Loucy (cell line): Measurements from ENCODE around the gene ST3GAL5.

Experiments
- H2AFZ ChIP-seq: fragments of 200-600 bp; sonication (generic); 2 replicates; pipeline ENCODE4 v1.6.0; 2016; ENCODE audit warnings: antibody characterized with exemption, mild to moderate bottlenecking, low read length, moderate library complexity
- H3F3A ChIP-seq: fragments of 200-600 bp; 2 replicates; pipeline ENCODE4 v1.6.0; 2016; ENCODE audit warnings: antibody characterized with exemption, low read depth, mild to moderate bottlenecking
- H3K27me3 ChIP-seq: fragments of 200-600 bp; sonication (generic); 2 replicates; pipeline ENCODE4 v1.6.1; 2014; ENCODE audit warnings: low read length, mild to moderate bottlenecking; ENCODE audit not compliant: insufficient read depth, poor library complexity, severe bottlenecking
- H3K36me3 ChIP-seq: fragments of 200-600 bp; sonication (generic); 2 replicates; pipeline ENCODE4 v1.6.1; 2016; ENCODE audit warnings: low read length; ENCODE audit not compliant: insufficient read depth
- H3K4me1 ChIP-seq: fragments of 200-600 bp; sonication (generic); 2 replicates; pipeline ENCODE4 v1.5.1; 2014; ENCODE audit warnings: low read length, mild to moderate bottlenecking; ENCODE audit not compliant: insufficient read depth, poor library complexity, severe bottlenecking
- H3K4me2 ChIP-seq: fragments of 200-600 bp; sonication (generic); 2 replicates; pipeline ENCODE4 v1.6.0; 2014; ENCODE audit warnings: antibody characterized with exemption, low read length, low read depth, mild to moderate bottlenecking; ENCODE audit not compliant: poor library complexity, severe bottlenecking
- H3K4me3 ChIP-seq: fragments of 200-600 bp; sonication (generic); 2 replicates; pipeline ENCODE4 v1.5.1; 2014; ENCODE audit warnings: low read length, mild to moderate bottlenecking, mixed read lengths; ENCODE audit not compliant: poor library complexity, severe bottlenecking
- H3K79me2 ChIP-seq: fragments of 200-600 bp; sonication (generic); 2 replicates; pipeline ENCODE4 v1.6.1; 2014; ENCODE audit warnings: low read length; ENCODE audit not compliant: insufficient read depth
- H3K9ac ChIP-seq: fragments of 200-600 bp; sonication (generic); 2 replicates; pipeline ENCODE4 v1.6.0; 2014; ENCODE audit warnings: mild to moderate bottlenecking, low read depth, low read length, moderate library complexity; ENCODE audit not compliant: poor library complexity, severe bottlenecking
- H3K9me2 ChIP-seq: fragments of 200-600 bp; sonication (generic); replicated peaks from 2 replicates; pipeline ENCODE4 v1.6.1; 2016; ENCODE audit warnings: low read depth, low read length, mixed read lengths
- H3K9me3 ChIP-seq: fragments of 200-600 bp; sonication (generic); 2 replicates; pipeline ENCODE4 v1.6.1; 2014; ENCODE audit warnings: mild to moderate bottlenecking, antibody characterized with exemption, low read length, low read depth; ENCODE audit not compliant: insufficient read depth
- H4K20me1 ChIP-seq: fragments of 200-600 bp; sonication (generic); 2 replicates; pipeline ENCODE4 v1.6.0; 2014; ENCODE audit warnings: antibody characterized with exemption, low read length, mild to moderate bottlenecking; ENCODE audit not compliant: insufficient read depth, poor library complexity, severe bottlenecking
- CTCF ChIP-seq: fragments of 200-600 bp; sonication (generic); conservative IDR thresholded peaks from 2 replicates; pipeline ENCODE4 v1.5.1; 2014; ENCODE audit warnings: mild to moderate bottlenecking, antibody characterized with exemption, low read length
- EZH2phosphoT487 ChIP-seq: fragments of 200-600 bp; IDR thresholded peaks from 2 replicates; pipeline ENCODE4 v1.6.1; 2018; ENCODE audit warnings: antibody characterized with exemption, mild to moderate bottlenecking, moderate library complexity, borderline replicate concordance

Gene ST3GAL5

DNA sequence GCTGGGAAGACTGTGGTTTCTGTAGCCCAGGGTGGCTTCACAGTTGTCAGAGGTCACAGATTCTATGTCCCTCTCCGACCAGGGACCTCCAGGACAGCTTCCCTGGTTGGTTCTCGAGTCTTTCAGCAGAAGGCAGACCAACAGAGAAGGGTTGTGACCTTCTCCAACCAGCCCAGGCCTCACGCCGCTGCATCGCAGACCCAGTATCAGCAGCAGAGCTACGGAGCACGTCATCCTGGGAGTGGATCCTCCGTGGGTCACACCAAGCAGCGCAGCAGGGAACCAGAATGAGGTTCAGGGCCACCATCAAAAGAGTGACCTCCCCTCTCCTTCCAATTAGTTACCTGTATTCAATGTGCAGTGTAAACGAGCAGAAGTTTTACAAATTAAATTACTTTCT, 49.3 kb downstream of the ST3GAL5 start:
- no peak for TF ChIP-seq EZH2phosphoT487
- TF ChIP-seq CTCF, result no peak
- H3K9me2 ChIP-seq, result no peaks in the 10 kb centered on the region
- H3F3A ChIP-seq, result no peaks in the 10 kb centered on the region
- no peak overlapping the region for H3K4me3 ChIP-seq
- H3K9ac ChIP-seq, result no peak overlapping the region
- H4K20me1 ChIP-seq, result no peaks in the 10 kb centered on the region
- H2AFZ ChIP-seq, result no peak overlapping the region
- no peaks in the 10 kb centered on the region for H3K27me3 ChIP-seq
- H3K4me2 ChIP-seq, result no peak overlapping the region
- H3K36me3 ChIP-seq, result peaks cover 29% of the 10 kb centered on the region
- 0 out of 2 replicates have a peak, but pooled peaks cover 4% of the 10 kb centered on the region for H3K9me3 ChIP-seq
- H3K4me1 ChIP-seq, result no peaks in the 10 kb centered on the region
- no peaks in the 10 kb centered on the region for H3K79me2 ChIP-seq

DNA sequence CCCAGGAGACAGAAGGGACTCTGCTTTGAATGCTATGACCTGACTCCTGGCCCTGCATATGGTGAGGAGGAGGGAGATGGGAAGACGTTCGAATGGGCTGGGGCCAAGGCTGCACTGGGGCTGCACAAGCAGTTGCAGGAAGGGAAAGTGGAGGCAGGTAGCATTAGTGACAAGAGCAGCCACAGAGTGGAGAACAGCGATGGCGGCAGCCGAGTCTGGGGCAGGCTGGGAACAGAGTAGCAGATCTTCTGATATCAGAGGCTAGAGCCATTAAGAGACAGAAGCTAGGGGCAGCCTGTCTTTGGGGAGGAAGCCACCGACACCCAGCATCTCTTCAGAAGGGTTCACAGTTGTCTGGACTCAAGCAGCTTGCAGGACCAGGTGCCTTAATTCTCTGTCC, 50.1 kb downstream of the ST3GAL5 start:
- no peaks in the 10 kb centered on the region for H3K4me1 ChIP-seq
- H3K36me3 ChIP-seq, result peaks cover 23% of the 10 kb centered on the region
- H4K20me1 ChIP-seq, result no peaks in the 10 kb centered on the region
- no peak overlapping the region for H2AFZ ChIP-seq
- TF ChIP-seq CTCF (no peak), EZH2phosphoT487 (no peak)
- H3K79me2 ChIP-seq, result no peaks in the 10 kb centered on the region
- no peak overlapping the region for H3K9ac ChIP-seq
- H3F3A ChIP-seq, result no peaks in the 10 kb centered on the region
- H3K9me3 ChIP-seq, result 0 out of 2 replicates have a peak, but pooled peaks cover 3% of the 10 kb centered on the region
- no peaks in the 10 kb centered on the region for H3K9me2 ChIP-seq
- H3K4me2 ChIP-seq, result no peak overlapping the region
- H3K4me3 ChIP-seq, result no peak overlapping the region
- no peaks in the 10 kb centered on the region for H3K27me3 ChIP-seq

DNA sequence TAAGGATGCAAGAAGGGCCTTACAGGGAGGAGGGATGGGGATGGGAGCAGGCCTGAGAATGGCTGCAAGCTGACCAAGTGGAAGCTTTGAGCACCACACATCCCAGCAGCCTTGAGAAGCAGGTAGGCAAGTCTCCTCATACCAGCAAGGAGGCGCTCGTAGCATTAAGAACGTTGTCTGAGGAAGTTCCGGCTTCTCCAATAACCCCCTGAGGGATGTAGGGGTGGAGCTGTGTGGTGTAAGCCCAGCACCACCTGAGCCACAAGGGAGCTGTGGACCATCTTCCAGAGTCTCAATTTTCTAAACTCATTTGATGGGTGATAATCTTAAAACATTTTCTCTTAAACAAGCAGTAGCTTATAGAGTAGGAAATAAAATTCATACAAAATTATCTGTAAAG, 50.6 kb downstream of the ST3GAL5 start:
- H2AFZ ChIP-seq, result no peak overlapping the region

More for the DNA sequence above, 50.6 kb downstream of the ST3GAL5 start:
- Histone ChIP-seq H3K36me3 (peaks cover 18% of the 10 kb centered on the region; the same call in 1 of the 2 replicates), H3K9ac (no peak overlapping the region), H3F3A (no peaks in the 10 kb centered on the region), H3K27me3 (no peaks in the 10 kb centered on the region), H3K79me2 (no peaks in the 10 kb centered on the region), H3K4me2 (no peak overlapping the region), H3K9me3 (no peaks in the 10 kb centered on the region), H3K4me1 (peaks cover 3% of the 10 kb centered on the region), H4K20me1 (no peaks in the 10 kb centered on the region), H3K4me3 (no peak overlapping the region), H3K9me2 (no peaks in the 10 kb centered on the region)
- TF ChIP-seq EZH2phosphoT487 (no peak), CTCF (no peak)
